ENCODE measurements around the gene ERAL1.
"Not testable (repeated sequence)": the region's sequence is repeated elsewhere in the genome, so short reads cannot be mapped to it uniquely, and the experiment has no call there.

ERAL1 gene

DNA sequence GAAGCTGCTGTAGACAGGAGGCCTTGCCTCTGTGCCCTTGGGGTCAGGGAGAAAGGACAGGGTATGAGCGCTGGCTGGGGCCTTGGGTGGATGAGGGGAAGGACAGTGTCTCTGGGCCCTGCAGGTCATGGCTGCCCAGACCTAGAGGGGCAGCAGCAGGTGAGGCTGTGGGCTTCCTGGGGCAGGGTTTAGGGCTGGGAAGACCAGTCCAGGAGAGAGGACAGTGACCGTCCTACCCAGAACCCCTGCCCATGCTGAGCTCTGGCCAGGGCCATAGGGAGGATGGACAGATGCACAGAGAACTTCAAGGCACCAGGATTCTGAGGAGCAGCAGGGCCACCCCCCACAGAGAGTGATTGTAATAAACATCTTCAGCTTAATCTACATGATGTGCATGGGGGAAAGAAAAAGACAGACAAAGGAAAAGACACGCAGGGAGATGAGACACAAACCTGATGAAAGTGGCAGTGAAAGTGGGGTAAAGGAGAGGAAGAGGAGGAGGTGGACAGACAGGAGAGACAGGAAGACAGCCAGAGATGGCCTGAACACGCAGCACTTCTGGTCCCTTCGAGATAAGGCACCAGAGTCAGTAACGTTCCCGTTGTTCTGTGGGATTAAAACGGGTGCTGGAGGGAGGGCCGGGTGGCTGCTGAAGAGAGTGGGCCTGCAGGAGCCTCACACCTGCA lies 25.2 kb downstream of the ERAL1 start:
- Histone ChIP-seq H3K4me1 (ENCODE audit: insufficient read depth, low read length) (no peaks in the 10 kb centered on the region), H3K9ac (ENCODE audit: low read depth, low read length) (no peak overlapping the region), H3K36me3 (ENCODE audit: insufficient read depth, low read length) (peaks cover 7% of the 10 kb centered on the region), H3K9me3 (ENCODE audit: control insufficient read depth, insufficient read depth, low read length) (no peaks in the 10 kb centered on the region)

GRCh38 chr17:28880572-28880945 lies 25.7 kb downstream of the ERAL1 start:
- Histone ChIP-seq H3K36me3 (ENCODE audit: insufficient read depth, low read length) (peaks cover 7% of the 10 kb centered on the region), H3K9ac (ENCODE audit: low read depth, low read length) (no peak overlapping the region), H3K9me3 (ENCODE audit: control insufficient read depth, insufficient read depth, low read length) (no peaks in the 10 kb centered on the region), H3K4me1 (ENCODE audit: insufficient read depth, low read length) (no peaks in the 10 kb centered on the region)

DNA sequence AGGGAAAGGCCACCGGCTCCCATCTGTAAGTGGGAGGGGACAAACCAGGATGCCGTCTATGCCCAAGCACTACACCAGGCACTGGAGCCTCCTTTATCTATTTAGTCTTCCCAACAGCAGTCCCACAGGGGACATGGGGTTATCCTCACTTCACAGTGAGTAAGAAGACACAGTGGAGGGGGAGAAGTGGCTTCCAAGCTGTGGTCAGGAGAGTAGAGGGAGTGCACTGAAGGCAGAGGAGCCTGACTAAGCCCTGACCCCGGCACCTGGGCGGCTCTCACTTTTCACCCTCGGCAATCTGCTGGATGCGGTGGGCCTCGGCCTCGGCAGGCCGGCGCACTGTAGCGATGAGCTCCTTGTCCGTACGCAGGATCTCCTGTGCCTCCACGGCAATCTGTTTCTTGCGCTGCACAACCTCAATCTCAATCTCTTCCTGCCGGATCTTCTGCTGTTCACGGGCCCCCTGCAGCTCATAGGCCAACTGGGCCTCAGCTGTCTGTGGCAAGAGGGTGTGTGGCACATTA lies 26.8 kb downstream of the ERAL1 start:
- H3K36me3 ChIP-seq (ENCODE audit: insufficient read depth, low read length): peaks cover 7% of the 10 kb centered on the region
- H3K9ac ChIP-seq (ENCODE audit: low read depth, low read length): no peak overlapping the region
- H3K9me3 ChIP-seq (ENCODE audit: control insufficient read depth, insufficient read depth, low read length): no peaks in the 10 kb centered on the region
- no peaks in the 10 kb centered on the region for H3K4me1 ChIP-seq (ENCODE audit: insufficient read depth, low read length)

DNA sequence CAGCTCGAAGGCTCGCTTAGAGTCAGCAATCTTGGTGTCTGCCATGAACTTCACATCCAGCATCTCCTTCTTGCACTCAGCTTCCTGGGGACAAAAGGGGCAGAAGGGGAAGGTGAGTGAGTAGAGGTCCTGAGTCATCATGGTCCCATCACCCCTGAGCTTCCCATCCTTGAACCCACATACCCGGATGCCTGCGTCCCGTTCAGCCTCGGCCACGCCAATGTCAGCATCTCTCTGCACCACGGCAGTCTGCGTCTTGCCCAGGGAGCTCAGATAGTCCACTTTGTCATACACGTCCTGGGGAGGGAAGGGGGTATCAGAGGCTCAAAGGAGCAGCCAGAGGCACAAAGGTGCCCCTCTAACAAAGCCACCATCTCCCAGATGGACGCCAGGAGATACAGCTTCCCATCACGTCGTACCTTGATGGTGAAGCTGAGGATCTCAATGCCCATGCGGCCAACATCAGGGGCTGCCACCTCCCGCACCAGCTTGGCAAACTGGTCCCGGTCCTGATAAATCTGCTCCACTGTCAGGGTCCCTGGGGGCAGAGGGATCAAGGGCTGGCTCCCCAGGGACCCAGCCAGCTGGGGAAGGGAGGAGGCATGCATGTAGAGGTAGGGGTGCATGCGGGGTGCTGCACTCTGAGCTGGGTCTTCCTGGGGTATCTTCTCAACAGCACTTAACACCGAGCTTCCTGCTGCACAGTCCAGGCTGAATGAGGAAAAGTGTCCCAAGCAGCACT lies 27.5 kb downstream of the ERAL1 start:
- H3K4me1 ChIP-seq (ENCODE audit: insufficient read depth, low read length): peaks cover 3% of the 10 kb centered on the region; the same call in 1 of the 2 replicates
- peaks cover 7% of the 10 kb centered on the region for H3K36me3 ChIP-seq (ENCODE audit: insufficient read depth, low read length)
- no peak overlapping the region for H3K9ac ChIP-seq (ENCODE audit: low read depth, low read length)
- no peaks in the 10 kb centered on the region for H3K9me3 ChIP-seq (ENCODE audit: control insufficient read depth, insufficient read depth, low read length)

- H3K36me3 ChIP-seq (ENCODE audit: insufficient read depth, low read length): peaks cover 7% of the 10 kb centered on the region
- peaks cover 11% of the 10 kb centered on the region for H3K4me1 ChIP-seq (ENCODE audit: insufficient read depth, low read length)
- H3K9me3 ChIP-seq (ENCODE audit: control insufficient read depth, insufficient read depth, low read length): no peaks in the 10 kb centered on the region
- no peak overlapping the region for H3K9ac ChIP-seq (ENCODE audit: low read depth, low read length)
Observed at GRCh38 chr17:28883967-28884702, 29.3 kb downstream of the ERAL1 start.

- Histone ChIP-seq H3K9me3 (ENCODE audit: control insufficient read depth, insufficient read depth, low read length) (no peaks in the 10 kb centered on the region), H3K4me1 (ENCODE audit: insufficient read depth, low read length) (peaks cover 11% of the 10 kb centered on the region), H3K9ac (ENCODE audit: low read depth, low read length) (no peak overlapping the region), H3K36me3 (ENCODE audit: insufficient read depth, low read length) (peaks cover 7% of the 10 kb centered on the region)
Observed at GRCh38 chr17:28885363-28885762, 30.5 kb downstream of the ERAL1 start.

DNA sequence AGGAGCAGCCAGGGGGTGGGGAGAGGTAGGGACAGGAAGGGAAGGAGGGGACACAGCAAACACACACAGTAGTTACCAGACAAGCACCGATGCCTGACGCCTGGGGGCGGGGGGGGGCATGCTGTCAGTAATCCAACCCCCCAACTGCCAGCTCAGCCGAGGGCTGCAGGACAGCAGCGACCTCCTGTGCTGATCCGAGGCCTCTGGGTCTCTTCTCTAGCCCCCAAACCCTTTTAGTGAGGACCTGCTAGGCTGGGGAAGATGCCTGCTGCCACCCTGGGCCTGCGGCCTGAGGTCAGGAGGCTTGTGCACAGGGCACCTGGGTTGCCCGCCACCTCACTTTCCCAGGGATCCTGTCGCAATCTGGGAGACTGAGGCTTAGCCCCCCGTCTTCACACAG lies 31.1 kb downstream of the ERAL1 start:
- H3K36me3 ChIP-seq (ENCODE audit: insufficient read depth, low read length): peaks cover 7% of the 10 kb centered on the region
- H3K4me1 ChIP-seq (ENCODE audit: insufficient read depth, low read length): peaks cover 11% of the 10 kb centered on the region
- no peaks in the 10 kb centered on the region for H3K9me3 ChIP-seq (ENCODE audit: control insufficient read depth, insufficient read depth, low read length)
- H3K9ac ChIP-seq (ENCODE audit: low read depth, low read length): no peak overlapping the region

DNA sequence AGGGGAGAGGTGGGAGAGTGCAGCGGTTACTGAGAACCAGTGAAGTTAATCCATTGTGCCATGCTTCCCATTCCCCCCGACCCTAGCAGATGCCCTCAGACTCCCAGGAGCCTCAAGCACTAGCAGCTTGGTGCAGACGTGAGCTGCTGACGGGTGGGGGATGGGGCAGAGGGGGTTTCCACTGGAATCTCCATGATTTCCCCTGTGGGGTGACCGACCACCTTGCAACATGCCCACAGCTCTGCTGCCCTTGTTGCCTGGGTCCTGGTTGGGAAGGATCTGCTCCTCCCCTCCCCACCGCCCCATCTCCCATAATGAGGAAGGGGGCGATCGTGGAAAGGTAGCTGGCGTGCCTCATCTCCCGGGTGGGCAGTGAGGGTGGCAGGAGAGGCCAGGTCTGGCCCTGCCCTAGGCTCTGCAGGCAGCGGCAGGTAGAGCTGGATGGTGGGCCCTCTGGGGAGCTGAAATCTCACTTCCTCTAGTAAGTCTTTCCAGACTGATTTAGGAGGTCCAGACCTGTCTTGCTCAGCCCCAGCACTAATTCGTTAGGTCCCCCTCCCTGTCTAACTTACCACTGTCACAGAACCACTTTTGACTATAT lies 33.2 kb downstream of the ERAL1 start:
- no peak overlapping the region for H3K9ac ChIP-seq (ENCODE audit: low read depth, low read length)
- no peaks in the 10 kb centered on the region for H3K36me3 ChIP-seq (ENCODE audit: insufficient read depth, low read length)
- H3K9me3 ChIP-seq (ENCODE audit: control insufficient read depth, insufficient read depth, low read length): no peaks in the 10 kb centered on the region
- peaks cover 11% of the 10 kb centered on the region for H3K4me1 ChIP-seq (ENCODE audit: insufficient read depth, low read length)

GRCh38 chr17:28888832-28889231 lies 34.0 kb downstream of the ERAL1 start:
- Histone ChIP-seq H3K36me3 (ENCODE audit: insufficient read depth, low read length) (no peaks in the 10 kb centered on the region), H3K4me1 (ENCODE audit: insufficient read depth, low read length) (peaks cover 11% of the 10 kb centered on the region)

DNA sequence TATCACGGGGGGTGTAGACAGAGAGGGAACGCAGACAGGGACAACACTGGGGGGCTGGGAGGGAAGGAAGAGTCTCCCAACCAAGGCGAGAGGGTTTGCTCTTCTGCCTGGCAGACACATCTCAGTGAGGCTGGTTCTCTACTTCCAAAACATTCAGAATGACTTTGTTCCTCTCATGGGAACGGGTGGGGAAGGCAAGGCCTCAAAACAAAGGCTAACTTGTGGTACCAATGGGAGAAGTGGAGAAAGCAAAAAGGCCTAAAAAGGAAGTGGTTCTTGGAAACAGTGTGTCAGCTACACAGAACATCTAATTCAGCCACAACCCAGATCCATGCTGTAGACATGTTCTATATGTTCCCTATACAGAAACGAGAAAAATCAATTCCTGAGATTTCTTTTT lies 35.2 kb downstream of the ERAL1 start:
- Histone ChIP-seq H3K4me1 (ENCODE audit: insufficient read depth, low read length) (peaks cover 11% of the 10 kb centered on the region), H3K9me3 (ENCODE audit: control insufficient read depth, insufficient read depth, low read length) (no peaks in the 10 kb centered on the region), H3K36me3 (ENCODE audit: insufficient read depth, low read length) (no peaks in the 10 kb centered on the region), H3K9ac (ENCODE audit: low read depth, low read length) (no peak overlapping the region)

More at GRCh38 chr17:28888832-28889231, 34.0 kb downstream of the ERAL1 start:
- Histone ChIP-seq H3K9ac (ENCODE audit: low read depth, low read length) (no peak overlapping the region), H3K9me3 (ENCODE audit: control insufficient read depth, insufficient read depth, low read length) (no peaks in the 10 kb centered on the region)

DNA sequence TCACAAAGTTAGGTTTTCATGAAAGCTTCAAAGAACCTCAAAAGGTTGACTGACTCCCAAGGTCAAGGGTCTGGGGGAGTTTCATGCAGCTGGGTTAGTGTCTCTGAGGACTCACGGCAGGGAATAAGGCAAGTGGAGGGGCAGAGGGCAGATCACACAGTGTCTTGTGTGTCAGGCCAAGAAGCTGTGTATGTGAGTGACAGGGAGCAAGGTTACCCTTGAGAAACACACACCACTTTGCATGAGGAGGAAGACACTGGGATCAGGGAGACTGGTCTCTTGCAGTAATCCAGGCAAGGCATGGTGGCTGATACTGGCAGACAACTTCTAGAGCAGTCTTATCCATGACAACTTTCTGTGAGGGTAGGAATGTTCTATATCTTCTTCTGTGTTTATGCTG lies 36.4 kb downstream of the ERAL1 start:
- Histone ChIP-seq H3K9me3 (ENCODE audit: control insufficient read depth, insufficient read depth, low read length) (no peaks in the 10 kb centered on the region), H3K4me1 (ENCODE audit: insufficient read depth, low read length) (peaks cover 16% of the 10 kb centered on the region), H3K9ac (ENCODE audit: low read depth, low read length) (no peak overlapping the region), H3K36me3 (ENCODE audit: insufficient read depth, low read length) (no peaks in the 10 kb centered on the region)

GRCh38 chr17:28892024-28892423 lies 37.2 kb downstream of the ERAL1 start:
- no peaks in the 10 kb centered on the region for H3K36me3 ChIP-seq (ENCODE audit: insufficient read depth, low read length)
- peaks cover 18% of the 10 kb centered on the region for H3K4me1 ChIP-seq (ENCODE audit: insufficient read depth, low read length)
- no peaks in the 10 kb centered on the region for H3K9me3 ChIP-seq (ENCODE audit: control insufficient read depth, insufficient read depth, low read length)
- H3K9ac ChIP-seq (ENCODE audit: low read depth, low read length): no peak overlapping the region

DNA sequence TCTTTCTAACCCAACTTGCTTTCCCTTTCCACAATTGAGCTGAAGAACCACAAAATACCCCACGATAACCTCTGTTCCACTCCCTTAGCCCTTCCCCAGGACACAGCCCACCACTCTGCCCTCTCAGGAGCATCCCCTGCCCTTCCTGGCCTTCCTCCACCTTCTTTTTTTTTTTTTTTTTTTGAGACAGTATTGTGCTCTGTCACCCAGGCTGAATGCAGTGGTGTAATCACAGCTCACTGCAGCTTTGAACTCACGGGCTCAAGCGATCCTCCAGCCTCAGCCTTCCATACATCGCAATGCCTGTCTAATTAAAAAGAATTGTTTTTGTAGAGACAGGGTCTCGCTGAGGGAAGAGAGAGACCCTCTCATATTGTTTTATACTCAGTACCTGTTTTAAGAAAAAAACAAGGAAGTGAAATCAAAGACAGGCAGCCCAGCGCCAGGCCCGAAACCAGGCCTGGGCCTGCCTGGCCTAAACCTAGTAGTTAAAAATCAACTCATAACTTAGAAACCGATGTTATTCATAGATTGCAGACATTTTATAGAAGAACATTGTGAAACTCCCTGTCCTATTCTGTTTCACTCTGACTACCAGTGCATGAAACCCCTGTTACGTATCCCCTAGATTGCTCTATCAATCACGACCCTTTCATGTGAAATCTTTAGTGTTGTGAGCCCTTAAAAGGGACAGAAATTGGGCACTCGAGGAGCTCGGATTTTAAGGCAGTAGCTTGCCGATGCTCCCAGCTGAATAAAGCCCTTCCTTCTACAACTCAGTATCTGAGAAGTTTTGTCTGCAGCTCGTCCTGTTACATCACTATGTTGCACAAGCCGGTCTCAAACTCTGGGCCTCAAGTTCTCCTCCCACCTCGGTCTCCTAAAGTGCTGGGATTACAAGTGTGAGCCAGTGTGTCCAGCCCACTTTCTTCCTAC lies 38.7 kb downstream of the ERAL1 start:
- not testable (repeated sequence) for H3K9ac ChIP-seq (ENCODE audit: low read depth, low read length); H3K4me1 ChIP-seq (ENCODE audit: insufficient read depth, low read length); H3K36me3 ChIP-seq (ENCODE audit: insufficient read depth, low read length); H3K9me3 ChIP-seq (ENCODE audit: control insufficient read depth, insufficient read depth, low read length)

Measured in ES-I3 (cell line).